NT2/D1 (cell line): ENCODE measurements around the gene GAL3ST1.

Experiments
- SUZ12 ChIP-seq: IDR thresholded peaks from 2 replicates; pipeline ENCODE4 v1.6.1; 2011; ENCODE audit not compliant: insufficient read length, insufficient read depth; ENCODE audit errors: extremely low read depth
- YY1 ChIP-seq: IDR thresholded peaks from 2 replicates; pipeline ENCODE4 v1.6.1; 2011; ENCODE audit not compliant: insufficient read length, insufficient read depth
- ZNF274 ChIP-seq: IDR thresholded peaks from 2 replicates; pipeline ENCODE4 v1.6.1; 2011; ENCODE audit warnings: mild to moderate bottlenecking, low read depth, low read length

DNA sequence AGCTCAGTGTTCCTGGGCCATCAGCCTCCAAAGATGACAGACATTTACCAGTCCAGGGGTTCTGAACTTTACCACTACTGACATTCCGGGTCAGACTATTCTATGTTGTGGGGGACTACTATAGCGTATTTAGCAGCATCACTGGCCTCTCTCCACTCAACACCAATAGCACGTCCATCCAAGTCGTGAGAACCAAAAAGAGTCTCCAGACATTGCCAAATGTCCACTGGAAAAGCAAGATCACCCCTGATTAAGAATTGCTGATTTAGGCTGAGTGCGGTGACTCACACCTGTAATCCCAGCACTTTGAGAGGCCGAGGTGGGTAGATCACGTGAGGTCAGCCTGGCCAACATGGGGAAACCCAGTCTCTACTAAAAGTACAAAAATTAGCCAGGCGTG is 11.9 kb upstream of the GAL3ST1 start:
- TF ChIP-seq SUZ12 = no peak
- TF ChIP-seq YY1 = no peak
- no peak for TF ChIP-seq ZNF274
